Measurements from ENCODE around the gene AQP3. TPM values are rescaled to one million over a fixed set of nuclear protein-coding genes. Genes with fewer than 3 reads are reported as not detected.
"Not testable (repeated sequence)": the region's sequence is repeated elsewhere in the genome, so short reads cannot be mapped to it uniquely, and the experiment has no call there.

AQP3 gene
- total RNA-seq, 1 experiment from 2014 or later: 1.5 TPM

- DNase-seq (ENCODE audit: low read depth): no peak
Measured at GRCh38 chr9:33418090-33418489, 29.3 kb downstream of the AQP3 start.

DNA sequence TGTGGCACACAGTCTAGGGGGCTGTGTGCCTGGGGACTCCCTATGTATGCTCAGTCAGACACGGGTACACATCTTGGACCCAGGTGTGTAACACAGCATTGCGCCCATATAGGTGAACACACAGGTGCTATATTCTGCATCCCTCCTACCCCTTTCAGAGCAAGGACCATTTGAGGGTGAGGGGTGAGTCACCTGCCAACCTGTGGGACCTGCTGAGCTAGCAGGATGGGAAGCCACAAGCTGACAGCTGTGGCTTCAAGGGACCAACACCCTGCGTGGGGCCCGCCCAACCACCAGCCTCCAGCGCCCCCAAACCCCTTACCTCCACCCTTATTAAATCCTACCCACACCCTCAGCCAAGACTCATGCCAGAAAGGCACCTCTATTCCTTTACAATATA lies 30.4 kb downstream of the AQP3 start:
- DNase-seq (ENCODE audit: low read depth): no peak

- DNase-seq (ENCODE audit: low read depth): peak; percentile 27
Measured at GRCh38 chr9:33415501-33416038, 31.8 kb downstream of the AQP3 start.

DNA sequence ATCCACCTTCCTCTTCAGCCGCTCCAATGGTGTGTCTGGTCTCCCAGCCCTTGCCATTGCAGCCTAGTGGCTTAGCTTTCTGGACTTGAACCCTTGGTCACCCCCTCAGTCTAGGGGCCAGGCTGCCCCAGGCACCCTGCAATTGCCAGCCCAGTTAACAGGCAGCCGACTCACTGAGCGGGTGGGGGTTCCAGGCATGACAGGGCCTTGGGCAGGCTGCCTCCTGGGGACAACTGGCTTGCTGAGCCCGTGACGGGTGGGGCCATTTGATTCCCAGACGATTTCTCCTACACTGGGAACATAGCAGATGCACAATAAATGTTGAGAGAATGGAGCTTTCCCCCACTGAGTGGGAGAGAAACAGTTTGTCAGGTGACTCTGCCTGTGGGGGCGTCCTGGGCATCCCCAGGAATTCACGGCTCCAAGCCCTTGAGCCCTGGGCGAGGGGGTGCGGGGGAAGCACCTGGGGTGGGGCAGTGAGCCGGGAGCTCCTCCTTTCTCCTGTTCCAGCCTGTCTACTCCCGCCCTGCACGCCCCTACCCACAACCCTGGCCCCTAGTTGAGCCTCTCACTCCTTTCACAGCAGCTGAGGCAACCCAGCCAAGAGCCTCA lies 32.4 kb downstream of the AQP3 start:
- DNase-seq (ENCODE audit: low read depth): no peak

- DNase-seq (ENCODE audit: low read depth): no peak
Measured at GRCh38 chr9:33414268-33414667, 33.1 kb downstream of the AQP3 start.

DNA sequence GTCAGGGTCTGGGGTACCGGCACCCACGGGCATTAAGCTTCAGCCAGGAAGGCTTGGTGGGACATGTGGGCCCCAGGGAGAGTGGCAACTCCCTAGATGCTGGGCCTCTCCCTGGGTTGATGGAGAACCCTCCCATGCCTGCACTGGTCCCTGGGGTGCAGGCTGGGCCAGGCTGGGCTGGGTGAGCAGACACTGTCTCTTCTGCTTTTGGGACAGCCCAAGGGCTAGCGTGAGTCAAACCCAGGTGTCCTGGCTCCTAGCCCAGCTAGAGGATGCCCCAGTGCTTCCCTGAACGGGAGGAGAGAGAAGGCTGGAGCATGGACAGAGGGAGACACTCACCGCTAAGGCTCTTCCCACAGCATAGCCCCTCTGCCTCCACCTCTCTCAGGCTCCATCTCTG lies 39.3 kb downstream of the AQP3 start:
- DNase-seq (ENCODE audit: low read depth): no peak

GRCh38 chr9:33407061-33407460 lies 40.3 kb downstream of the AQP3 start:
- DNase-seq (ENCODE audit: low read depth): no peak

DNA sequence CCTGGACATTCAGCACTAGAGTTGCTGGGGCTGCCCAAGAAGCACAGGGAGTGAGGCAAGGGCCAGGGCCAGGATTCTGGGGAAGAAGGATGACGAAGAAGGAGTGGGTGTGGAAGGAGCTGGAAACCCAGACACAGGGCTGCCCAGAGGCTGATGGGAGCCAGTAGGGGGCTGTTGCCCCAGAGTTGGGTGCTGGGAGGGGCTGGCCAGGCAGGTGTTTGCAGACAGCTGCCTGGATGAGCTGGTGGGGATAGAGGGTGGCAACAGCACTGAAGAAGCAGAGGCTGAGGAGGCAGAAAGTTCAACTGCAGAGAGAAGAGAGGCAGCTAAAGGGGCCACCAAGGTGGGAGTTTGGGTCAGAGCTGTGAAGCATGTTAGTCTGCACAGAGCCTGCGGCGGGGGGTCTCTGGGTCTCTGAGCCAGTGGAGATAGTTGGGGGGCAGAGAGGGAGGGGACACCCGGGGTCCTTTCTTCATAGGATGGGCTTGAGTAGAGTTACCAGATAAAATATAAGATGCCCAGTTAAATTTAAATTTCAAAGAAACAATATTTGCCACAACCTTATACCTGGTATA lies 42.5 kb downstream of the AQP3 start:
- no peak for DNase-seq (ENCODE audit: low read depth)

DNA sequence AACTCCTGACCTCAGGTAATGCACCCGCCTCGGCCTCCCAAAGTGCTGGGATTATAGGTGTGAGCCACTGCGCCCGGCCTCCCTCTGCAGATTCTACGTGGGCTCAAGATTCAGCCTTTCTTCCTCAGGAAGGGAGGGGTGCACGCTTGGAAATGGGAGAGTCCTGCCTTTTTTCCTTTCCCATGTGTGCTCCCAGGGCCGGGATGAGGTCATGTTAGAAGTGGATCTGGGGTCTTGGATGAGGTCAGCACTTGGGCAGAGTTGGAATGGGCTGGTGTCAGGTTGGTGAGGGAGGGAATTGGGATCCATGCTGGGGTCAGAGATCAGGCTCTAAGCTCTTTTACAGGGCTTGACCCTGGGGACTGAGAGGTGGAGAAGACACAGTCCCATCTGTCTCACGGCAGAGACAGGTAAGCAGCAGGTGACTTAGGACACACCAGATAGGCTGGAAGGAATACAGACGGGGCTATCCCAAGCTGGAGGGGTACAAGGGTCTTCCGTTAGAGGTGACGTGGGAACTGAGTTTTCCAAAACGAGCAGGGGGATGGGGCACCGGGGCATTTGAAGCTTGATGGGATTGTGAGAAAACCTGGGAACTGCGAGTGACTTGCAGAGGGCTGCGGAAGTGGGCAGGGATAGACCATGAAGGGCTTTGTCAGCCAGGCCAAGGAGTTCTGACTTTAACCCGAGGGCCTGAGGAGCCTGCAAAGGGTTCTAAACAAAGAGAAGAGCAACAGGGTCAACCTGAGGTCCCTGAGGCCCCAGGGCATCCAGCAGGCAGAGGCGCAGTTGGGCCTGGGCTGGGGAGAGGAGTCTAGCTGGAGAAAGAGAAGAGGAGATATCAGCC lies 43.2 kb downstream of the AQP3 start:
- no peak for DNase-seq (ENCODE audit: low read depth)

GRCh38 chr9:33402371-33402770 lies 45.0 kb downstream of the AQP3 start, which contains the start of gene AQP7:
Gene AQP7 (minus strand): TSS chr9:33402568. CDS start chr9:33401262, 1,306 bp downstream.
- not testable (repeated sequence) for DNase-seq (ENCODE audit: low read depth)

- not testable (repeated sequence) for DNase-seq (ENCODE audit: low read depth)
Measured at GRCh38 chr9:33401809-33402208, 45.6 kb downstream of the AQP3 start.

GRCh38 chr9:33399047-33399446 lies 48.3 kb downstream of the AQP3 start:
- not testable (repeated sequence) for DNase-seq (ENCODE audit: low read depth)

DNA sequence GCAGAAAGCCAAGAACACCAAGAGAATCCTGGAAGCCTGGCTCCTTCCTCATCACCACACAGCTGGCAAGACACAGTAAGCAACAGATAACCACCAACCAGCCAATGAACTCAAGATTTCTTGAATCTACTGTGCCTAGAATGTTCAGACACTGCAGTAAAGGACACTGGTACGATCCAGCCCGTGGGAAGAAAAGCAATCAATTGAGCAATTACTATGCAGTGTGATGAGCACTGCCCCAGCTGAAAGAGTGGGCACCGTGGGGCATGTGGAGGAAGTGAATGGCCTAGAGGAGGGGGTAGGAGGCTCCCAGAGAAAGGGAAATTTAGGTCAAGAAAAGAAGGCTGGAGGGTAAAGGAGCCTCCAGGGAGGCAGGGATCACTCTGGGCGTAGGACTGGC lies 49.6 kb downstream of the AQP3 start:
- DNase-seq (ENCODE audit: low read depth): not testable (repeated sequence)

DNA sequence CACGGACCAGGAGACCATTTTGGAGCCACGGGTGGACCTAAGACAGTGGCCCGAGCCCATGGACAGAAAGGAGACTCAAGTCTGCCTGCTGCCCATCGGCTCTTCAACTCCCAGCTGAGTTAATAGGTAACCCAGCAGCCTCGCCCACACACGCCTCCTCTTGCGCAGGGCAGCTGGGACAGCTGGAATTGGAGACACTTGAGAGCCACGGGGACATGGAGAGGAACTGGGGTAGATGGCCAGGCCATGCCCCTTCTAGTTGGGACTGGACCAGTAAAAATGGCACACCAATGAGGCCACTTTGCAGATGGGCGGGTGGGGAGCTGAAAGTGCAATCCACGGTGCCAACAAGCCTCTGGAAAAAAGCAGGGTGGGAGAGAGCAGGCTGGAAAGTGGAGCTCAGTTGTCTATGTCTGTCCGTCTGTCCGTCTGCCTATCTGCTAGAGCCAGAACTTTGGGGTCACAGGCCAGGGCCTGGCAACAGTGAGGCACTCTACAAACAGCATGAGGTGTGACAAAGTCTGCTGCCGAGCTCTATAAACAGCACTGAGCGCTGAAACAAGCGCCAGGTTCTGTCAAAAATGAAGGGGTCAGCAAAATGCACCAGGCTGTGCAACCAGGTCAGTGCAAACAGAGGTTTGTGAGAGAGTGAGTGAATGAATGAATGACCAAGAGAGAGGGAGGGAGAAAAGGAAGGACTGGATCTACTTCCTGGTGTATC lies 52.1 kb downstream of the AQP3 start:
- DNase-seq (ENCODE audit: low read depth): not testable (repeated sequence)

- DNase-seq (ENCODE audit: low read depth): not testable (repeated sequence)
Measured at GRCh38 chr9:33393986-33394385, 53.4 kb downstream of the AQP3 start.

DNA sequence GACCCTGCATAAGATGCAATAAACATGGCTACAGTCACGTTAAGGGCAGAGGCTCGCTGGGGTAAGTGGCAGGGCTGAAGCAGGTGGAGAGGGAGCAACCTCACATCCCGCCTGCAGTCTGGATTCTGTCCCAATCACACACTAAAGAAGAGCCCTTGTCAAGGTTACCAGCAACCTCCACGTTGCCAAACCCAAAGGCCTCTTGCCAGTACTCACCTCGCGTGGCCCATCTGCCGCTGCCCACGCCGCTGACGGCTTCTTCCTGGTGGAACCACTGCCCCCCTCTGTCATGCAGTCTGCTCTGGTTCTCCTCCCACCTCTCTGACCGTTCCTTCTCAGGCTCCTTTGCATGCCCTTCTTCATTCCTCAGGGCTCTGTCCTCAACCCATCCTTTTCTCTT lies 53.8 kb downstream of the AQP3 start:
- DNase-seq (ENCODE audit: low read depth): no peak

GRCh38 chr9:33392591-33393021 lies 54.8 kb downstream of the AQP3 start:
- not testable (repeated sequence) for DNase-seq (ENCODE audit: low read depth)
